ENCODE results near the gene TNS3. TPM values are rescaled to one million over a fixed set of nuclear protein-coding genes. Genes with fewer than 3 reads are reported as not detected.

The TNS3 gene
- total RNA-seq, 2 experiments from 2014 or later = 0.11 TPM

DNA sequence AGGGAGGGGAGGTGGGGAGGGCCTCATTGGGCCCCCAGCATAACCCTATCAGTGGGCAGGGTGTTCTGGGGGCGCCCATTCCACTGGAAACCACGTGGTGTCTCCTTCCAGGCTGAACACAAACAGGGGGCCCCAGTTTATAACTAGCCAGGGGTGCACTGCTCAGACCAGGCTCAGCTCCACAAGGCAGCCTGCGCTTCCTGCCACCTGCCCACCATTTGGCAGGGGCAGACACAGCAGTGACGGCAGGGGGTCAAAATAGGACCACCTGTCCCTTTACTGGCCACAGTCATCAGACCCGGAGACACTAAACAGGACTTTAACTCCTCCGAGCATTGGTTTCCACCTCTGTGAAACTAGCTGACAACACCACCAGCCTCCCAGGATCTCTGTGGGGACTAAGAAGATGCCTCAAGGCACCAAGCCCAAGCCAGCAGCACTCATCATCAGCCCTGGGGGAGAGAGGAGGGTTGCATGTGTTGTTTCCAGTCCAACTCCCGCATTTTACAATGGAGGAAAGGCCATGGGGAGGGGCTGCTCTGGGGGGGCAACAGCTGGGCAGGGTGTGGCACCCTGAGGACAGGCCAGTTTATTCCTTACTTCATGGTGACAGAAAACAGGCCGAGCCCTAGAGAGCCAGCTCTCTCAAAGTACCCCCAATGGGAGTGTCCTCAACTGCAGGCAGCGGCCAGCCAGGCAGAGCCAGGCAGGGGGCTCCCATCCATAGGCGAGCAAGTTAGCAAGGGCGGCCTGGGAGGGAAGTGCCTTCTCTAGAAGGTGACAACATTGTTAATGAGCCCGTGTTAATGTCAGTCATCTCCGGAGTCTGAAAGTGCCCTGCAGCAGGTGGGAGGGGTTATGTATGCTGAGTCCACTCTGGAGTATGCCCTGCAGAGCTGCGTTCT is 127.6 kb downstream of the TNS3 start:
- Mint-ChIP-seq H3K4me3 (no peak overlapping the region), H3K36me3 (ENCODE audit: low read depth) (no peaks in the 10 kb centered on the region), H3K9me3 (ENCODE audit: low read depth) (no peaks in the 10 kb centered on the region), H3K4me1 (peaks cover 2% of the 10 kb centered on the region), H3K27ac (no peak overlapping the region), H3K27me3 (no peaks in the 10 kb centered on the region)
- ATAC-seq = no peak
- ChIA-PET CTCF (no interaction called here), POLR2A (no interaction called here)
- no peak for DNase-seq
- intact Hi-C loops (cut with DNase I, micrococcal nuclease) = no loop called here

DNA sequence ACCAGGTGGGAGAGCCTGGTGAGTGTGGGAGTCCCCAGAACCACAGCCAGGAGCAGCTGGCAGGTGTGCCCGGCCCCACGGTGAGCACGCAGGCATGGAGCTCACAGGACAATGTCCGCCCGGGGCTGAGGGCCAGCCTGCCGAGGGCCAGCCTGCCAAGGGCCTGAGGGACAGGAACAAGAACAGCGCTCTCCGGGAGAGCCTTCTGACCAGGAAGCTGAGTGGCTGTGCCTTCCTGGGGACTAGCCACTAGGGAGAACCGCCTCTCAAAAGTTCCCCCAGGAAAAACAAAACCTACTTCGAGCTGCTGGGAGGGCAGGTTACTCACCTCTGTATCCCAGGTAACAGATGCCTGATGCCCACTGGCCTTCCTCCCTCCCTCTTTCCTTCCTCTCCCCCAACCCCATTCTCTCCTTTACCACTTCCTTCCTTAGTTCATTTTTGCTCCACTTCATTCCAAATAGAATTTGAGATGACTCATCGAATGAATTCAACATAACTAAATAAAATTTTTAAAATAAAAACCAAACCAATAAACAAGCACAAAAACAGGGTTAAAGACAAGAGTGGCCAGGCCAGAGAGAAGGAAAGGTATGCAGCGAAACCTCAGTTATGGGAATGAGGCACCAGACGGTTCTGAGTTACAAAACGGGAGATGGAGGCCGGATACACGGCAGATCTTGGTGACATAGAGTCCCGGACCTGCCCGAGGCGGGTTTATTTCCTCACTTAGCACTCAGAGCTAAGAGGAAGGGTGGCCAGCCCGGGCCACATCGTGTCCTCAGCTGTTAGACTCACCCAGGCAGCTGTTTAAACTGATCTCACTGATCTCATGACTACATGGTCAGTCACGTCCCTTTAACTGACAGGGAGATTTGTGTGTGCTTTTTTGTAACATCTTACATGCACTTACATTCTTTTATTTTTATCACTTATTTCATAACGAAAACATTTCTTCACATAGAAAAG is 128.5 kb downstream of the TNS3 start:
- Mint-ChIP-seq H3K4me1 (peaks cover 2% of the 10 kb centered on the region), H3K27me3 (no peaks in the 10 kb centered on the region), H3K9me3 (ENCODE audit: low read depth) (no peaks in the 10 kb centered on the region), H3K36me3 (ENCODE audit: low read depth) (no peaks in the 10 kb centered on the region), H3K27ac (no peak overlapping the region), H3K4me3 (no peak overlapping the region)
- intact Hi-C loops (cut with DNase I, micrococcal nuclease) = no loop called here
- ChIA-PET CTCF (no interaction called here), POLR2A (no interaction called here)
- no peak for ATAC-seq
- no peak for DNase-seq

DNA sequence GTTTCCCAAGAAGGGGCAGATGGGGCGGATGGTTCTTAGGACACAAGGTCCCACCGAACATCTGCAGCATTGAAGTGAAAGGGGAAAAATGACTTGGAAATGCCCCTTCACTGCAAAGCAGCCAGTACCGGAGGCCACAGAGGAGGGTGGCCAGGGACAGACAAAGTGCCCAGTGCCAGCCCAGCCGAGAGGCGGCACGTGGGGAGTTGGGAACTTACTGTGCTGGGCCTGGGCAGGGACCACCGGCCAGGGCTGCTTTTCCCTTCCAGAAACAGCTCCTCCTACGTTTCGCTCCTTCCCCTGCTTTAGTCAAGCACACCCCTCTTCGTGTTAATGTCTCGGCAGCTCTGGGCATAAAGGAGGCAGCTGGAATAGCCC is 129.2 kb downstream of the TNS3 start:
- H3K27ac Mint-ChIP-seq = no peak overlapping the region
- intact Hi-C loops (cut with DNase I, micrococcal nuclease) = no loop called here
- no peaks in the 10 kb centered on the region for H3K36me3 Mint-ChIP-seq (ENCODE audit: low read depth)
- no peaks in the 10 kb centered on the region for H3K27me3 Mint-ChIP-seq
- peaks cover 2% of the 10 kb centered on the region for H3K4me1 Mint-ChIP-seq
- ChIA-PET CTCF (no interaction called here), POLR2A (no interaction called here)
- ATAC-seq = no peak
- no peak overlapping the region for H3K4me3 Mint-ChIP-seq
- H3K9me3 Mint-ChIP-seq (ENCODE audit: low read depth) = no peaks in the 10 kb centered on the region
- DNase-seq = no peak

DNA sequence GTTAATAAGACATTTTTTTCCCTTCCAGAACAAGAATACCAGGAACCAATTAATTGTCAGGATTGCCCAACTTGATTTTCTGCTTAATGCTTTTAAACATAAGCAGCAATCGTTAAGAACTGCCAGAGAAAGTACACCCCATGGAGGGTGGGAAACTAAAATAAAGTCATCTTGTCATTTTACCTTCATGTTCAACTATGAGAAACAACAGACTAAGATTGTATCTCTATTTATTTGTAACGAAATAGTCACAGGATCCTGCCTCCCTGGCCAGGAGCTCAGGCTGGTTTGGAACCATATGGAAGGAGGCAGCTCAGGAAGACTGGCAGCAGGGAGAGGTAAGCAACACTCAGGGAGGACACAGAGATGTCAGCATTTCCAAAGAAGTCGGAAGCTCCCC is 129.6 kb downstream of the TNS3 start:
- Mint-ChIP-seq H3K27me3 (no peaks in the 10 kb centered on the region), H3K4me1 (peaks cover 2% of the 10 kb centered on the region), H3K36me3 (ENCODE audit: low read depth) (no peaks in the 10 kb centered on the region), H3K27ac (no peak overlapping the region), H3K9me3 (ENCODE audit: low read depth) (no peaks in the 10 kb centered on the region), H3K4me3 (no peak overlapping the region)
- DNase-seq (no peak), ATAC-seq (no peak)
- CTCF ChIA-PET = no interaction called here
- POLR2A ChIA-PET = no interaction called here
- intact Hi-C loops (cut with DNase I, micrococcal nuclease) = no loop called here

DNA sequence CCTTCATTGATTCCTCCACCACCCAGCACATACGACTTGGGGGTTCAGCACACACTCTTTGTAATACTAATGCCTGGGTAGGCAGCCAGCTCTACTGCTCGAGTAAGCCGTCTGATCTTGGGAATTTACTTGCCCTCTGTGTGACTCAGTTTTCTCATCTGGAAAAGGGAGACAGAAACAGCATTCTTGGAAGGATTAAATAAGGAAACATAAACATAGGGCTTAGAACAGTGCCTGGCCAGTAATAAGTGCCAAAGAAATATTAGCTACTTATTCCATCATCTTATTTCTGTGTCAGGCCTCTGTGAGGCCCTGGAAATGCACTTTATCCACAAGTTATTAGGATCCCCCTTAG is 130.1 kb downstream of the TNS3 start:
- Mint-ChIP-seq H3K4me1 (peaks cover 2% of the 10 kb centered on the region), H3K9me3 (ENCODE audit: low read depth) (no peaks in the 10 kb centered on the region), H3K4me3 (no peak overlapping the region), H3K36me3 (ENCODE audit: low read depth) (no peaks in the 10 kb centered on the region), H3K27ac (no peak overlapping the region), H3K27me3 (no peaks in the 10 kb centered on the region)
- ChIA-PET POLR2A (no interaction called here), CTCF (interaction anchor here (0.7 kb wide), 1 partner anchor 13 kb away, joined by 3 read pairs; no protein-coding TSS in a partner anchor)
- no peak for DNase-seq
- intact Hi-C loops (cut with DNase I, micrococcal nuclease) = no loop called here
- no peak for ATAC-seq

DNA sequence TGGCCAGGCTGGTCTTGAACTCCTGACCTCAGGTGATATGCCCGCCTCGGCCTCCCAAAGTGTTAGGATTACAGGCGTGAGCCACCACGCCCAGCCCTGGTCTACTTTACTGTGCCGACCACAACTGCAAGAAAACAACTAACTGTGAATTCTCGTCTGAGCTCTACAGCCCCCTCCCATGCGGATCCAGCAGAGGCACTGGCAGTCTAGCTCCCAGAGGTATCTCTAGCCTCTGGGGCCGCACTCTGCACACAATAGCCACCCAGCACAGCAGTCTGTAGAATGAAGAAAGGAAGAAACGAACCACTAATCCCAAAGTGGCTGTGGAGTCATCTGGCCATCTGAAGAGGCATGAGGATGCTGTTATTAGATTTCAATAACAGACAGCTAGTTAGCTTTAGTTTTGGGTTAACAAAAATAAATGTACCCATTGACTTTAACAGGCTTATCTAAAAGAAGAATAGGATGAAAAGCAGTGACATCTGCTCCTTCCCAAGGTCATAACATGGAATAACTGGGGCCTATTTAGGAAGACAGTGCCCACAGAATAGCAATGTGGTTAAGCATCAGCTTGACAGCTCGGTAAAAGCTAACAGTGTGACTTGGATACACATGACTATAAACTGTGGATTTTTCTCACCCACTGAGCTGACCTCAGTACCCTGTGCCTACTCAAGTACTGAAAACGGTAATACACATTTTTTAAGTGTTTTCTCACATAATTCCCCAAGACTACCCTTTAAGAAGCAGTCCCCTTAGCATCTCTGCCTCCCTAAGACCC is 131.9 kb downstream of the TNS3 start:
- ATAC-seq = no peak
- H3K36me3 Mint-ChIP-seq (ENCODE audit: low read depth) = no peaks in the 10 kb centered on the region
- no peaks in the 10 kb centered on the region for H3K27me3 Mint-ChIP-seq
- intact Hi-C loops (cut with DNase I, micrococcal nuclease) = no loop called here
- no peak overlapping the region for H3K4me3 Mint-ChIP-seq
- H3K27ac Mint-ChIP-seq = no peak overlapping the region
- DNase-seq = no peak
- no peaks in the 10 kb centered on the region for H3K9me3 Mint-ChIP-seq (ENCODE audit: low read depth)
- CTCF ChIA-PET = no interaction called here
- peaks cover 2% of the 10 kb centered on the region for H3K4me1 Mint-ChIP-seq
- POLR2A ChIA-PET = interaction anchor here (0.5 kb wide), 1 partner anchor 8 kb away, joined by 4 read pairs; no protein-coding TSS in a partner anchor

- Mint-ChIP-seq H3K27me3 (no peaks in the 10 kb centered on the region), H3K4me3 (no peak overlapping the region), H3K36me3 (ENCODE audit: low read depth) (no peaks in the 10 kb centered on the region), H3K9me3 (ENCODE audit: low read depth) (no peaks in the 10 kb centered on the region), H3K27ac (no peak overlapping the region), H3K4me1 (peaks cover 2% of the 10 kb centered on the region)
- DNase-seq = no peak
- ATAC-seq = no peak
- POLR2A ChIA-PET = no interaction called here
- CTCF ChIA-PET = no interaction called here
- intact Hi-C loops (cut with DNase I, micrococcal nuclease) = no loop called here
Observed at GRCh38 chr7:47448971-47449370, 132.9 kb downstream of the TNS3 start.

GRCh38 chr7:47447621-47448349 is 134.1 kb downstream of the TNS3 start:
- no peaks in the 10 kb centered on the region for H3K4me1 Mint-ChIP-seq
- H3K27ac Mint-ChIP-seq = no peak overlapping the region
- no peaks in the 10 kb centered on the region for H3K9me3 Mint-ChIP-seq (ENCODE audit: low read depth)
- DNase-seq (no peak), ATAC-seq (no peak)
- ChIA-PET CTCF (no interaction called here), POLR2A (no interaction called here)
- intact Hi-C loops (cut with DNase I, micrococcal nuclease) = no loop called here
- no peaks in the 10 kb centered on the region for H3K27me3 Mint-ChIP-seq
- H3K4me3 Mint-ChIP-seq = no peak overlapping the region
- no peaks in the 10 kb centered on the region for H3K36me3 Mint-ChIP-seq (ENCODE audit: low read depth)

GRCh38 chr7:47446871-47447466 is 134.9 kb downstream of the TNS3 start:
- no peak for DNase-seq
- no peak for ATAC-seq
- Mint-ChIP-seq H3K9me3 (ENCODE audit: low read depth) (no peaks in the 10 kb centered on the region), H3K36me3 (ENCODE audit: low read depth) (no peaks in the 10 kb centered on the region), H3K4me1 (no peaks in the 10 kb centered on the region), H3K4me3 (no peak overlapping the region), H3K27ac (no peak overlapping the region), H3K27me3 (no peaks in the 10 kb centered on the region)
- CTCF ChIA-PET = no interaction called here
- POLR2A ChIA-PET = no interaction called here
- intact Hi-C loops (cut with DNase I, micrococcal nuclease) = no loop called here

DNA sequence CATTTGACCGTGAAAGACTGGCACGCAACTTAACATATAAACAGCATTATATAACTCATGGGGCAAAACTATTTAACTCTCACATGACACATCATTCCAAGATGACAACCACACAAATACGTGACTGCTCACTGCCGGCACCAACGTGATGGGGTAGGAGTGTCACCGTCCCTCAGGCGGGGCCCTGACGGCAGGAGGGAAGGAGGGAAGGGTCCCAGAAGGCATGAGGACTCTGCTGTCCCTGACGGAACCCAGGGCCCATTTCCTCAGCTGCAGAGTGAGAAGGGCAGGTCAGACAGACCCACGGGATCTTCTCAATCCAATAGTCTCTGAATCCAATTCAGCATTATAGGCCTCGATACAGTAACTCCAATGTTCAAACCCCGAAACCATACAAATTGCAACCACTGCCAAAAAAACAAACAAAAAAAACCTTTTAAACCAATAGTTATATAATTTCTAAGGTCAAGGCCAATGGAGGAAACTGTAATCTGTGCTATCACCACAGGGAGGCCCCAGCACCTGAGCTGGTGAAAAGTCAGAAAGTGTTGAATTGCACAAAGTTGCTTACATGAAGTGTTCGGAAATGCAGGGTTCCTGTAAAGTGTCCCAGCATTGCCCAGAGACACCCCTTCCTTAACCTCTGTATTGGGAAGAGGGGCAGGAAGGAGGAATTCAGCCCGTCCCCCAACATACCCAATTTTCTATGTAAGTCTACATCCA is 137.4 kb downstream of the TNS3 start:
- H3K27ac Mint-ChIP-seq = no peak overlapping the region
- no peaks in the 10 kb centered on the region for H3K36me3 Mint-ChIP-seq (ENCODE audit: low read depth)
- H3K9me3 Mint-ChIP-seq (ENCODE audit: low read depth) = no peaks in the 10 kb centered on the region
- H3K27me3 Mint-ChIP-seq = no peaks in the 10 kb centered on the region
- intact Hi-C loops (cut with DNase I, micrococcal nuclease) = no loop called here
- H3K4me1 Mint-ChIP-seq = no peaks in the 10 kb centered on the region
- no peak overlapping the region for H3K4me3 Mint-ChIP-seq
- ChIA-PET POLR2A (no interaction called here), CTCF (interaction anchor here (0.7 kb wide), 1 partner anchor 22 kb away, joined by 3 read pairs; no protein-coding TSS in a partner anchor)
- DNase-seq = no peak
- no peak for ATAC-seq
